WTC11 (cell line): ENCODE measurements around the gene TAF10. TPM values are rescaled to one million over a fixed set of nuclear protein-coding genes. Genes with fewer than 3 reads are reported as not detected.

Source experiments
- AFF4 ChIP-seq: sonication (generic); formaldehyde crosslinking; IDR thresholded peaks from 2 replicates; pipeline ENCODE4 v1.8.1; 2023; ENCODE audit warnings: mild to moderate bottlenecking, missing genetic modification reagents, borderline replicate concordance
- ATF1 ChIP-seq: sonication (generic); formaldehyde crosslinking; IDR thresholded peaks from 2 replicates; pipeline ENCODE4 v1.8.1; 2023; ENCODE audit warnings: mild to moderate bottlenecking, moderate library complexity, missing genetic modification reagents
- EMX1 ChIP-seq: fragments of 250-450 bp; sonication (Bioruptor Pico); IDR thresholded peaks from 2 replicates; pipeline ENCODE4 v1.8.0; 2021; ENCODE audit warnings: mild to moderate bottlenecking
- ETV6 ChIP-seq: sonication (generic); formaldehyde crosslinking; IDR thresholded peaks from 2 replicates; pipeline ENCODE4 v1.8.1; 2022; ENCODE audit warnings: mild to moderate bottlenecking, missing genetic modification reagents
- FOXJ3 ChIP-seq: sonication (generic); formaldehyde crosslinking; IDR thresholded peaks from 2 replicates; pipeline ENCODE4 v1.9.0; 2021; ENCODE audit warnings: missing genetic modification reagents, mild to moderate bottlenecking, borderline replicate concordance
- FOXK1 ChIP-seq: sonication (generic); formaldehyde crosslinking; IDR thresholded peaks from 2 replicates; pipeline ENCODE4 v1.8.0; 2022; ENCODE audit warnings: mild to moderate bottlenecking, moderate library complexity, missing genetic modification reagents
- GABPB1 ChIP-seq: sonication (generic); formaldehyde crosslinking; IDR thresholded peaks from 2 replicates; pipeline ENCODE4 v1.8.1; 2023; ENCODE audit warnings: mild to moderate bottlenecking, missing genetic modification reagents
- GRHL2 ChIP-seq: fragments of 250-450 bp; sonication (Bioruptor Pico); IDR thresholded peaks from 2 replicates; pipeline ENCODE4 v1.8.0; 2022; ENCODE audit warnings: mild to moderate bottlenecking, moderate library complexity; ENCODE audit not compliant: insufficient replicate concordance, severe bottlenecking
- HMGA2 ChIP-seq: fragments of 250-450 bp; sonication (Bioruptor Pico); IDR thresholded peaks from 2 replicates; pipeline ENCODE4 v1.4.0; 2021; ENCODE audit warnings: mild to moderate bottlenecking, moderate library complexity
- KAT7 ChIP-seq: sonication (generic); formaldehyde crosslinking; IDR thresholded peaks from 2 replicates; pipeline ENCODE4 v1.8.1; 2023; ENCODE audit warnings: missing genetic modification reagents, mild to moderate bottlenecking, borderline replicate concordance
- MXD4 ChIP-seq: fragments of 250-450 bp; sonication (Bioruptor Pico); IDR thresholded peaks from 2 replicates; pipeline ENCODE4 v1.8.0; 2021; ENCODE audit warnings: mild to moderate bottlenecking, moderate library complexity, borderline replicate concordance
- MYBL2 ChIP-seq: sonication (generic); formaldehyde crosslinking; IDR thresholded peaks from 2 replicates; pipeline ENCODE4 v1.8.1; 2023; ENCODE audit warnings: mild to moderate bottlenecking, moderate library complexity, missing genetic modification reagents
- NFE2L1 ChIP-seq: sonication (generic); formaldehyde crosslinking; IDR thresholded peaks from 2 replicates; pipeline ENCODE4 v1.8.1; 2023; ENCODE audit warnings: missing genetic modification reagents
- NR2C2 ChIP-seq: sonication (generic); formaldehyde crosslinking; IDR thresholded peaks from 2 replicates; pipeline ENCODE4 v1.8.0; 2022; ENCODE audit warnings: mild to moderate bottlenecking, missing genetic modification reagents
- PRDM15 ChIP-seq: sonication (generic); formaldehyde crosslinking; IDR thresholded peaks from 2 replicates; pipeline ENCODE4 v1.8.0; 2022; ENCODE audit warnings: missing genetic modification reagents
- RORB ChIP-seq: fragments of 250-450 bp; sonication (Bioruptor Pico); IDR thresholded peaks from 2 replicates; pipeline ENCODE4 v1.9.0; 2021; ENCODE audit warnings: mild to moderate bottlenecking
- TEAD4 ChIP-seq: sonication (generic); formaldehyde crosslinking; IDR thresholded peaks from 2 replicates; pipeline ENCODE4 v1.8.0; 2022; ENCODE audit warnings: mild to moderate bottlenecking, missing genetic modification reagents
- ZNF121 ChIP-seq: sonication (generic); formaldehyde crosslinking; IDR thresholded peaks from 2 replicates; pipeline ENCODE4 v1.8.0; 2023; ENCODE audit warnings: missing genetic modification reagents
- ZNF219 ChIP-seq: sonication (generic); formaldehyde crosslinking; IDR thresholded peaks from 2 replicates; pipeline ENCODE4 v1.8.0; 2023; ENCODE audit warnings: missing genetic modification reagents, mild to moderate bottlenecking, borderline replicate concordance
- ZNF263 ChIP-seq: sonication (generic); formaldehyde crosslinking; IDR thresholded peaks from 2 replicates; pipeline ENCODE4 v1.8.1; 2022; ENCODE audit warnings: low read depth, mild to moderate bottlenecking, moderate library complexity, missing genetic modification reagents
- ZNF281 ChIP-seq: sonication (generic); formaldehyde crosslinking; IDR thresholded peaks from 2 replicates; pipeline ENCODE4 v1.8.0; 2023; ENCODE audit warnings: mild to moderate bottlenecking, missing genetic modification reagents
- ZNF317 ChIP-seq: sonication (generic); formaldehyde crosslinking; IDR thresholded peaks from 2 replicates; pipeline ENCODE4 v1.8.1; 2023; ENCODE audit warnings: low read depth, mild to moderate bottlenecking, moderate library complexity, missing genetic modification reagents, borderline replicate concordance
- total RNA-seq: library from RNA; stranded (reverse); gene quantifications from 3 replicates; pipeline ENCODE4 v1.2.3, GENCODE V29; 2021
- TF ChIP-seq, protein P1 (sequence below): sonication (generic); formaldehyde crosslinking; IDR thresholded peaks from 2 replicates; pipeline ENCODE4 v1.8.1; 2022; ENCODE audit warnings: missing genetic modification reagents, borderline replicate concordance
- TF ChIP-seq, protein P2 (sequence below): sonication (generic); formaldehyde crosslinking; IDR thresholded peaks from 2 replicates; pipeline ENCODE4 v1.8.0; 2023; ENCODE audit warnings: missing genetic modification reagents
- TF ChIP-seq, protein P3 (sequence below): sonication (generic); formaldehyde crosslinking; IDR thresholded peaks from 2 replicates; pipeline ENCODE4 v1.8.1; 2023; ENCODE audit warnings: mild to moderate bottlenecking, moderate library complexity, missing genetic modification reagents

TAF10 gene
- total RNA-seq, 1 experiment from 2014 or later = 165 TPM

DNA sequence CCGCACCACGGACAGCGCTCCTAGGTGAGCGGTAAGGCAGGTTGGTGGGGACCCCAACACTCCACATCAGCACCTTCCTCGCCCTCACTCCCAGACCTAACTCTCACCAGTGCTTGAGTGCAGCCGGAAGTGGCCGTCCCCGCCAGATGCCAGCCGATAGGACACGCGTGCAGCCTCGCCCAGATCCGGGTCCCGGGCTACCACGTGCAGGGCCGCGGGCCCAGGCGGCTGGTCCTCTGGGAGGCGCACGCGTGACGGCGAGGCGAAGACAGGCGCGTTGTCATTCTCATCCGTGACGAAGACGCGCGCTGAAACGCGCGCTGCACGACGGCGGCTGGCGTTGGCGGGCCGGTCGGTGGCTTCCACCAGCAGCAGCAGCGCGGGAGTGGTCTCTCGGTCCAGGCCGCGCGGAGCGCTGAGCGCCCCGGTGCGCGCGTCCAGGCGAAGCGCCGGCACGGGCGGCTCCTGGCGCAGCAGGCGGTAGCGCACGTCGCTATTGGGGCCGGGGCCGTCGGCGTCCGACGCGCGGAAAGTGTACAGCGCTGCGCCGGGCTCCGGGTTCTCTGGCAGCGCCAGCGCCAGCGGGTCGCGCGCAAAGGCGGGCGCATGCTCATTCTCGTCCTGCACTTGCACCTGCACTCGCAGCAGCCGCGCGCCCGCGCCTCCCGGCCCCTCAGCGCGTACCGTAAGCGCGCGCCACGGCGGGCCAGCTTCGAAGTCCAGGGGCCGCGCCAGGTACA, 18.0 kb upstream of the TAF10 start (continued):
- TF ChIP-seq PRDM15 (CRISPR knock-in tag) (0 out of 2 replicates have a peak, but pooled peaks have one; percentile 59), ZNF317 (0 out of 2 replicates have a peak, but pooled peaks have one; percentile 47), HMGA2 (CRISPR knock-in tag) (no peak), ATF1 (CRISPR knock-in tag) (peak; percentile 89; the same call in 1 of the 2 replicates), KAT7 (CRISPR knock-in tag) (no peak; the same call in 1 of the 2 replicates), FOXK1 (CRISPR knock-in tag) (peak; percentile 78; the same call in 1 of the 2 replicates), RORB (CRISPR knock-in tag) (no peak), AFF4 (no peak), ZNF263 (CRISPR knock-in tag) (no peak; the same call in 1 of the 2 replicates), ZNF121 (CRISPR knock-in tag) (no peak), TEAD4 (peak; percentile 91), ZNF219 (CRISPR knock-in tag) (peak; percentile 96), ZNF281 (CRISPR knock-in tag) (peak; percentile 92), NFE2L1 (CRISPR knock-in tag) (peak; percentile 44; the same call in 1 of the 2 replicates), MYBL2 (CRISPR knock-in tag) (peak; percentile 94), NR2C2 (peak; percentile 82), GRHL2 (CRISPR knock-in tag) (no peak), EMX1 (no peak), GABPB1 (no peak), ETV6 (CRISPR knock-in tag) (peak; percentile 10; the same call in 1 of the 2 replicates), MXD4 (CRISPR knock-in tag) (no peak), FOXJ3 (CRISPR knock-in tag) (peak; percentile 49; the same call in 1 of the 2 replicates)
- TF ChIP-seq, protein P1, sequence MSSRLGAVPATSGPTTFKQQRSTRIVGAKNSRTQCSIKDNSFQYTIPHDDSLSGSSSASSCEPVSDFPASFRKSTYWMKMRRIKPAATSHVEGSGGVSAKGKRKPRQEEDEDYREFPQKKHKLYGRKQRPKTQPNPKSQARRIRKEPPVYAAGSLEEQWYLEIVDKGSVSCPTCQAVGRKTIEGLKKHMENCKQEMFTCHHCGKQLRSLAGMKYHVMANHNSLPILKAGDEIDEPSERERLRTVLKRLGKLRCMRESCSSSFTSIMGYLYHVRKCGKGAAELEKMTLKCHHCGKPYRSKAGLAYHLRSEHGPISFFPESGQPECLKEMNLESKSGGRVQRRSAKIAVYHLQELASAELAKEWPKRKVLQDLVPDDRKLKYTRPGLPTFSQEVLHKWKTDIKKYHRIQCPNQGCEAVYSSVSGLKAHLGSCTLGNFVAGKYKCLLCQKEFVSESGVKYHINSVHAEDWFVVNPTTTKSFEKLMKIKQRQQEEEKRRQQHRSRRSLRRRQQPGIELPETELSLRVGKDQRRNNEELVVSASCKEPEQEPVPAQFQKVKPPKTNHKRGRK (CRISPR knock-in tag) = peak; percentile 34; the same call in 1 of the 2 replicates
- TF ChIP-seq, protein P2, sequence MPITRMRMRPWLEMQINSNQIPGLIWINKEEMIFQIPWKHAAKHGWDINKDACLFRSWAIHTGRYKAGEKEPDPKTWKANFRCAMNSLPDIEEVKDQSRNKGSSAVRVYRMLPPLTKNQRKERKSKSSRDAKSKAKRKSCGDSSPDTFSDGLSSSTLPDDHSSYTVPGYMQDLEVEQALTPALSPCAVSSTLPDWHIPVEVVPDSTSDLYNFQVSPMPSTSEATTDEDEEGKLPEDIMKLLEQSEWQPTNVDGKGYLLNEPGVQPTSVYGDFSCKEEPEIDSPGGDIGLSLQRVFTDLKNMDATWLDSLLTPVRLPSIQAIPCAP (CRISPR knock-in tag) = peak; percentile 93
- TF ChIP-seq, protein P3, sequence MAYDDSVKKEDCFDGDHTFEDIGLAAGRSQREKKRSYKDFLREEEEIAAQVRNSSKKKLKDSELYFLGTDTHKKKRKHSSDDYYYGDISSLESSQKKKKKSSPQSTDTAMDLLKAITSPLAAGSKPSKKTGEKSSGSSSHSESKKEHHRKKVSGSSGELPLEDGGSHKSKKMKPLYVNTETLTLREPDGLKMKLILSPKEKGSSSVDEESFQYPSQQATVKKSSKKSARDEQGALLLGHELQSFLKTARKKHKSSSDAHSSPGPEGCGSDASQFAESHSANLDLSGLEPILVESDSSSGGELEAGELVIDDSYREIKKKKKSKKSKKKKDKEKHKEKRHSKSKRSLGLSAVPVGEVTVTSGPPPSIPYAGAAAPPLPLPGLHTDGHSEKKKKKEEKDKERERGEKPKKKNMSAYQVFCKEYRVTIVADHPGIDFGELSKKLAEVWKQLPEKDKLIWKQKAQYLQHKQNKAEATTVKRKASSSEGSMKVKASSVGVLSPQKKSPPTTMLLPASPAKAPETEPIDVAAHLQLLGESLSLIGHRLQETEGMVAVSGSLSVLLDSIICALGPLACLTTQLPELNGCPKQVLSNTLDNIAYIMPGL (CRISPR knock-in tag) = peak; percentile 88
